ENCODE data around the gene RABIF.
"Not testable (repeated sequence)": the region's sequence is repeated elsewhere in the genome, so short reads cannot be mapped to it uniquely, and the experiment has no call there.

Gene RABIF

DNA sequence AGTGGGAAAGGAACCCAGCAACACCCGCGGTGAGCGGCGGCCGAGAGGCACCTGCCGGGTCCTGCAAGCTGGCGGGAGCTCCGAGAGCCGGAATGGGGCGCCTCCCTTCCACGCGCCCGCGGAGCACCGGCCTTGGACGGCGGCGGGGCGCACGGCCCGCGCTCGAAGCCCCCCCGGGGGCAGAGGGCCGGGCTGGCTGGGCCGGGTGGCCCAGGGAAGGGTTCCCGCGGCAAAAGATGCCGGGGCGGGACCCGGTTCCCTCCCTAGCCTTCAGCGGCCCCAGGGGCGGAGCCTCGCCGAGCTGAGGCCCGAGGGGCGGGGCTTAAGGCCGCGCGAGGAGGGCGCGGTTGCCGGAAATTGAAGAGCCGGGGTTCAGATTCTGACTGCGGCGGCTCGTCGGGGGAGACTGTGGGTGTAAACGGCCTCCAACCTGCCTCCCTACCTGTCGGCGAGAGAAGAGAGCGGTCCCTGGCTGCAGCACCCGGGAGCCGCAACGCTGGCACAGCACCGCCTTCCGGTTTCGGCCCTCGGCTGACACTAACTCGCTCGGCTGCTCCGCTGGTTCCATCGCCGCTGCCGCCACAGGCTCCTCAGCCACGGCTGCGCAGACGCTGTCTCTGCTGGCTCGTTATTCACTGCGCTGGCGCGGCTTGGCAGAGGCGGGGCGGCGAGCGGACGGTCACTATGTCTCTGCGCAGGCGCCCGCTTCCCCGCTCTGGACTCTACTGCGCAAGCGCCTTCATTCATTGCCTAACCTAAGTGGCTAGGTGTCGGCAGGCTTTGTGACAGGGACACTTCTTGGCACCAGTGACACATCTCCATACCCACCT lies at the start of gene RABIF:
Gene RABIF, minus strand, starts transcription at position 619 of the 830 bp plus-strand sequence. Its CDS starts 51 bp downstream, at position 568.
- DNase-seq, result peak; percentile 95 to 98
- TF ChIP-seq POLR2A (IDR thresholded peaks at IDR 0.05; ENCODE audit: low read length), result peak; percentile 96
- no peak for TF ChIP-seq GATA1 (IDR thresholded peaks at IDR 0.05; ENCODE audit: low read depth, low read length)

GRCh38 chr1:202938287-202938925 lies 49.5 kb upstream of the RABIF start:
- TF ChIP-seq POLR2A (IDR thresholded peaks at IDR 0.05; ENCODE audit: low read length) (no peak), GATA1 (IDR thresholded peaks at IDR 0.05; ENCODE audit: low read depth, low read length) (no peak)
- DNase-seq, result peak; percentile 51 to 82

DNA sequence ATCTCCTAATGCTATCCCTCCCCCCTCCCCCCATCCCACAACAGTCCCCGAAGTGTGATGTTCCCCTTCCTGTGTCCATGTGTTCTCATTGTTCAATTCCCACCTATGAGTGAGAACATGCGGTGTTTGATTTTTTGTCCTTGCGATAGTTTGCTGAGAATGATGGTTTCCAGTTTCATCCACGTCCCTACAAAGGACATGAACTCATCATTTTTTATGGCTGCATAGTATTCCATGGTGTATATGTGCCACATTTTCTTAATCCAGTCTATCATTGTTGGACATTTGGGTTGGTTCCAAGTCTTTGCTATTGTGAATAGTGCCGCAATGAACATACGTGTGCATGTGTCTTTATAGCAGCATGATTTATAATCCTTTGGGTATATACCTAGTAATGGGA lies 47.5 kb upstream of the RABIF start:
- not testable (repeated sequence) for DNase-seq

- no peak for DNase-seq
- TF ChIP-seq POLR2A (IDR thresholded peaks at IDR 0.05; ENCODE audit: low read length) (no peak), GATA1 (IDR thresholded peaks at IDR 0.05; ENCODE audit: low read depth, low read length) (no peak)
Measured at GRCh38 chr1:202935844-202936243, 46.9 kb upstream of the RABIF start.

DNA sequence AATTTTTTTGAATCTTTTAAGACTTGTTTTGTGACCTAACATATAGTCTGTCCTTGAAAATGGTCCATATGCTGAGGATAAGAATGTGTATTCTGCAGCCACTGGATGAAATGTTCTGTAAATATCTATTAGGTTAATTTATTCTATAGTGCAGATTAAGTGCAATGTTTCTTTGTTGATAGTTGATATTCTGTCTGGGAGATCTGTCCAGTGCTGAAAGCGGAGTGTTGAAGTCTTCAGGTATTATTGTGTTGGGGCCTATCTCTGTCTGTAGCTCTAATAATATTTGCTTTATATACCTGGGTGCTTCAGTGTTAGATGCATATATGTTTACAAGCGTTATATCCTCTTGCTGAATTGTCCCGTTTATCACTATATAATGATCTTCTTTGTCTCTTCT lies 45.8 kb upstream of the RABIF start:
- TF ChIP-seq GATA1 (IDR thresholded peaks at IDR 0.05; ENCODE audit: low read depth, low read length) (no peak), POLR2A (IDR thresholded peaks at IDR 0.05; ENCODE audit: low read length) (no peak)
- no peak for DNase-seq

DNA sequence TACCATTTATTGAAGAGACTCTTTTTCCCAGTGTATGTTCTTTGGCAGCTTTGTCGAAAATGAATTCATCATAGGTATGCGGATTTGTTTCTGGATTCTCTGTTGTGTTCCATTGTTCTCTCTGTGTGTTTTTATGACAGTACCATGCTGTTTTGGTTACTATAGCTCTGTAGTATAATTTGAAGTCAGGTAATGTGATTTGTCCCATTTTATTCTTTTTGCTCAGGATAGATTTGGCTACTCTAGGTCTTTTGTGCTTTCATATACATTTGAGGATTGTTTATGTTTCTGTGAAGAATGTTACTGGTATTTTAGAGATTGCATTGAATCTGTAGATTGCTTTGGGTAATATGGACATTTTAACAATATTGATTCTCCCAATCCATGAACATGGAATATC lies 43.5 kb upstream of the RABIF start:
- TF ChIP-seq GATA1 (IDR thresholded peaks at IDR 0.05; ENCODE audit: low read depth, low read length) (no peak), POLR2A (IDR thresholded peaks at IDR 0.05; ENCODE audit: low read length) (no peak)
- DNase-seq, result no peak

DNA sequence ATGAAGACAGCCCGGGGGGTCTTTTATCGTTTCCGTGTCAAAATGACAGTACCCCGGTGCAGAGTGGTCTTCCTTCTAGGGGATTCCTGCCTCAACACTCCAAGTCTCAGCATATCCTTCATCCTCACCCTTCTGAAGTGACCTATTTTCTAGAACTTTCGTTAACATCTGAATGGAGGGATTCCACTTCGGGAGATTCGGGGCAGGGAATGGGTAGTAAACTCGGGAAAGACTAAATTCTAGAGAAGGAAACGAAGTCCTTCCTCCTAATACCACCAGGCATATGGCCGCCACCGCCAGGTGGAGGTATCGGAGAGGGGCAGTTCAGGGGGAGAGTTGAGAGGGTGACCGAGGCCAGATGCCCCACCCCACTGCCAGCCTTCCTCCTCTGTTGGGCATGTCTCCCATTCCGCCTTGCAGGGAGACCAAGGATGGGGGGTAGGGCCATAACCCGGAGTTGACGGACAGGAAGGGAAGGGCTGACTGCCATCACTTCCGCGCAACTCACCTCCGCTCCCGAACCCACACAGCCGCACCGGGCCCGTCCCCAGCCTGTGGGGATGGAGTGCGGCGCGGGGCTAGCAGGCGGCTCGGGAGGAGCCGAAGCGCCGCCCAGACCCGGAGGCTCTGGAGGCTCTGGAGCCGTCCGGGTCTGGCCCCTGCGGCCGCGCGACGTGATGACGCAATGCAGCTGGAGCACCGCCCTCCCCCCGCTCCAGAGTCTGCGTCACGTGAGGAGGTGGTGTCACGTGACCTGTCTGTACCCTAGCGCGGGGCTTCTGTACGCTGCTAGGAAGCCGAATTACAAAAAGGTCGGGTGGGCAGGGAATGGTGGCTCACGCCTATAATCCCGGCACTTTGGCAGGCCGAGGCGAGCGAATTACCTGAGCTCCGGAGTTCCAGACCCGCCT lies 37.9 kb upstream of the RABIF start, which contains the start of gene KLHL12:
Gene KLHL12, minus strand, starts transcription at position 654 of the 911 bp plus-strand sequence. CDS start 2,072 bp downstream, outside the sequence.
- peak; percentile 99 for DNase-seq

GRCh38 chr1:202923533-202923932 lies 34.6 kb upstream of the RABIF start:
- DNase-seq, result no peak
- TF ChIP-seq POLR2A (IDR thresholded peaks at IDR 0.05; ENCODE audit: low read length) (no peak), GATA1 (IDR thresholded peaks at IDR 0.05; ENCODE audit: low read depth, low read length) (no peak)

More for the DNA sequence above, 37.9 kb upstream of the RABIF start, which contains the start of gene KLHL12:
- no peak for TF ChIP-seq GATA1 (IDR thresholded peaks at IDR 0.05; ENCODE audit: low read depth, low read length)
- TF ChIP-seq POLR2A (IDR thresholded peaks at IDR 0.05; ENCODE audit: low read length), result peak; percentile 98

DNA sequence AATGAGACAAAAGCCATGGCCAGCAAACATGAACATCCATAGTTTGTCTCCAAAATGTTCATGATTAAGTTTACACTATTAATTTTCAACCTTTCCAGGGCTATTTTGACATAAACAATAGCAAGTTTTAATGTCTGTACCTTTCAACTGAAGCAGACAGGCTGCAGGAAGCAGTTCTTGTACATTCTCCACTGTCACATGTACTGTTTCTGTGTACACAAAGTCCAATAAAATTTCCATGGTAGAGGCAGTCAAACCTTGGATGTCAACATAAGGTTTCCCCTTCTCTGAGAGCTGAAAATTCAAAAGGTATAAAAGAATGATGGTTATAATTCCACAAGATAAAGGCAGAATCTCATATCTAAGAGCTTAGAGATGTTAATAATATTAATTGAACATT lies 30.7 kb upstream of the RABIF start:
- no peak for TF ChIP-seq GATA1 (IDR thresholded peaks at IDR 0.05; ENCODE audit: low read depth, low read length)
- no peak for TF ChIP-seq POLR2A (IDR thresholded peaks at IDR 0.05; ENCODE audit: low read length)
- DNase-seq, result no peak

DNA sequence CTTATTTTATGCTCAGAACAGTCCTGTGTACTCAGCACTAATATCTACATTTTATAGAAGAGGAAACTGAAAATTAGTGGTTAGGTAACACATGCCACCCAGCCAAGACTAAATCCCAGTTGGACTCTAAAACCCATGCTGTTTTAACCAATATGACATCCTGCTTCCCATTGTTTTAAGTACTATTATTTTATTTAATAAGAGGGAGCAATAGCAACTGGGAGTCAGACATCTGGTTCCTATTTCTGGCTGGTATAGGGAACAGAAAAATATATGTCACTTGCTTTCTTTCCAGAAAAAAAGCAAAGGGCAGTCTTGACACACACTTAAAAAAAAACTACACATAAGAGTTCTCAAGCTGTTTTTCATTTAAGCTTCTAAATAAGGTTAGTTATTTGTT lies 26.2 kb upstream of the RABIF start:
- TF ChIP-seq POLR2A (IDR thresholded peaks at IDR 0.05; ENCODE audit: low read length) (no peak), GATA1 (IDR thresholded peaks at IDR 0.05; ENCODE audit: low read depth, low read length) (no peak)
- no peak for DNase-seq

- not testable (repeated sequence) for DNase-seq
Measured at GRCh38 chr1:202912476-202912875, 23.5 kb upstream of the RABIF start.

GRCh38 chr1:202909494-202909893 lies 20.5 kb upstream of the RABIF start:
- DNase-seq, result no peak
- no peak for TF ChIP-seq POLR2A (IDR thresholded peaks at IDR 0.05; ENCODE audit: low read length)
- TF ChIP-seq GATA1 (IDR thresholded peaks at IDR 0.05; ENCODE audit: low read depth, low read length), result no peak

DNA sequence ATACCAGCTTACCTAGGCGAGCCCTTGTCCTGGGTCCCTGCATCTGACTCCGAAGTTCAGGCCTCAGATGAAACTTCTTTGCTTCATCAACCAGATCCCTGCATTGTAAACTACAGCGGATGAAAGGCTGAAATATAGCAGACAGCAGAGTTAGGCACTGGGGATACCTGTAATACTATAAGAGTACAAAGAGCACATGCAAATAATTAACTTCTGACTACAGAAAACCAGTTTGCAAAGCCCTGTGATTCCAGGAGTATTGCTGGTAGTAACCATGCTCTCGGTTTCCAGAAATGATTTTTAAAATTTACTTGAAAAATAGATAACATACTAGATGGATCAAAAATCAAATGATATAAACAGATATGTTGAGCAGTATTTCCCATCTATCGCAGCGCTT lies 20.0 kb upstream of the RABIF start:
- TF ChIP-seq GATA1 (IDR thresholded peaks at IDR 0.05; ENCODE audit: low read depth, low read length) (no peak), POLR2A (IDR thresholded peaks at IDR 0.05; ENCODE audit: low read length) (no peak)
- DNase-seq, result no peak

DNA sequence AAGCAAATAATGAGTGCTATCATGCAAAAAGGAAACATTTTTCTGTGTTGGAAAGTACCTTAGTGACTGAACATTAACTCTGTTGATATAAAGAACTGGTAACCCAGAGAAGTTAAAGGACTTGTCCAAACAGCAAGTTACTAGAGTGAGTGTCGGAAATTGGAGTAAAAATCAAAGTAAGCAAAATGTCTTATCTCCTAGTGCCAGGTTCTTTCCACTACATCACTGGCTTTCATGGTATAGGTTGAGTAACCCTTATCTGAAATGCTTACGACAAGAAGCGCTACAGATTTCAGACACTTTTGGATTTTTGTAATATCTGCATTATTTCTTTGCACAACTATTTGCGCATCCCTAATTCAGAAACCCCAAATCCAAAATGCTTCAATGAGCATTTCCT lies 16.4 kb upstream of the RABIF start:
- peak; percentile 34 to 57 for DNase-seq
- TF ChIP-seq POLR2A (IDR thresholded peaks at IDR 0.05; ENCODE audit: low read length), result no peak
- no peak for TF ChIP-seq GATA1 (IDR thresholded peaks at IDR 0.05; ENCODE audit: low read depth, low read length)

DNA sequence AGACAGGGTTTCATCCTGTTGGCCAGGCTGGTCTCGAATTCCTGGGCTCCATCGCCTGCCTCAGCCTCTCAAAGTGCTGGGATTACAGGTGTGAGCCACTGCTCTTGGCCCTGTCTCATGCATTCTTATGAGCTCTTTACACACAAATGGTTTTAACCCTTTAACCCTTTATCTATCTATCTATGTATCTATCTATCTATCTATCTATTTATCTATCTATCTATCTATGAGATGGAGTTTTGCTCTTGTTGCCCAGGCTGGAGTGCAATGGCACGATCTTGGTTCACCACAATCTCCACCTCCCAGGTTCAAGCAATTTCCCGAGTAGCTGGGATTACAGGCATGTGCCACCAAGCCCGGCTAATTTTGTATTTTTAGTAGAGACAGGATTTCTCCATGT lies 14.9 kb upstream of the RABIF start:
- not testable (repeated sequence) for DNase-seq

All from erythroblast (primary cell).